ENCODE measurements around the gene HMX2.

HMX2 gene

GRCh38 chr10:123147635-123148413 lies at the start of gene HMX2:
Gene HMX2, plus strand, starts transcription at chr10:123148136. Its CDS starts 243 bp downstream, at chr10:123148379.
- DNase-seq = no peak

- no peak for DNase-seq
These were observed 47.7 kb upstream of the HMX2 start for GRCh38 chr10:123100030-123100762.

GRCh38 chr10:123101872-123102271 lies 46.1 kb upstream of the HMX2 start:
- DNase-seq = no peak

- no peak for DNase-seq
These were observed 45.3 kb upstream of the HMX2 start for GRCh38 chr10:123102673-123103072.

GRCh38 chr10:123103944-123104343 lies 44.0 kb upstream of the HMX2 start:
- DNase-seq = no peak

GRCh38 chr10:123109466-123109865 lies 38.5 kb upstream of the HMX2 start:
- no peak for DNase-seq

- no peak for DNase-seq
These were observed 30.1 kb upstream of the HMX2 start for GRCh38 chr10:123117644-123118417.

GRCh38 chr10:123119081-123119480 lies 28.9 kb upstream of the HMX2 start:
- DNase-seq = no peak

GRCh38 chr10:123126246-123126645 lies 21.7 kb upstream of the HMX2 start:
- DNase-seq = no peak

GRCh38 chr10:123129618-123130271 lies 18.2 kb upstream of the HMX2 start:
- no peak for DNase-seq

GRCh38 chr10:123132576-123133477 lies 15.1 kb upstream of the HMX2 start:
- DNase-seq = peak; percentile 87

- DNase-seq = no peak
These were observed 14.2 kb upstream of the HMX2 start for GRCh38 chr10:123133541-123134342.

- no peak for DNase-seq
These were observed 13.5 kb upstream of the HMX2 start for GRCh38 chr10:123134343-123134914.

- DNase-seq = no peak
These were observed 13.0 kb upstream of the HMX2 start for GRCh38 chr10:123134915-123135414.

GRCh38 chr10:123135415-123136141 lies 12.4 kb upstream of the HMX2 start, which contains the start of gene HMX3:
Gene HMX3, plus strand, starts transcription at chr10:123135970. Its CDS starts 81 bp downstream, at chr10:123136051.
- DNase-seq = no peak

- DNase-seq = no peak
These were observed 11.6 kb upstream of the HMX2 start for GRCh38 chr10:123136221-123136805.

- DNase-seq = no peak
These were observed 10.9 kb upstream of the HMX2 start for GRCh38 chr10:123136806-123137642.

- DNase-seq = no peak
These were observed 8.8 kb upstream of the HMX2 start for GRCh38 chr10:123139165-123139520.

Measured in stimulated activated CD4-positive, alpha-beta T cell treated with anti-CD3 and anti-CD28 coated beads, Interleukin-4, amount 100 ng/mL, for 1 hour (primary cell).